Activated B cell treated with CpG ODN at 0.5 μM for 24 hours (primary cell): Measurements from ENCODE around the gene RAB4A. TPM values are rescaled to one million over a fixed set of nuclear protein-coding genes. Genes with fewer than 3 reads are reported as not detected.

Experiments used
- ATAC-seq: fragments of 200-7000 bp; cut with Tn5 transposase; one replicate; pipeline ENCODE4 v1.10.0; 2021; ENCODE audit warnings: low read depth, mild to moderate bottlenecking, moderate library complexity
- CTCF ChIA-PET: fragments of 350-600 bp; sonication (Branson Sonifier 250); formaldehyde crosslinking; loops from one replicate; lab custom pipeline; 2021; ENCODE audit warnings: antibody characterized with exemption; lab: Charles Lee
- POLR2A ChIA-PET: fragments of 350-600 bp; sonication (Branson Sonifier 250); formaldehyde crosslinking; loops from one replicate; lab custom pipeline; 2021; ENCODE audit warnings: antibody characterized with exemption; lab: Charles Lee
- DNase-seq: peaks from one replicate; pipeline ENCODE4 v3.0.0; 2022
- H3K27ac Mint-ChIP-seq: one replicate; pipeline ENCODE4 v1.8.0; 2020; ENCODE audit warnings: mixed read lengths
- H3K27me3 Mint-ChIP-seq: one replicate; pipeline ENCODE4 v1.8.0; 2021; ENCODE audit warnings: mixed read lengths
- H3K36me3 Mint-ChIP-seq: one replicate; pipeline ENCODE4 v1.8.0; 2021; ENCODE audit warnings: low read depth, mixed read lengths
- H3K4me1 Mint-ChIP-seq: one replicate; pipeline ENCODE4 v1.8.0; 2021; ENCODE audit warnings: mixed read lengths
- H3K4me3 Mint-ChIP-seq: one replicate; pipeline ENCODE4 v1.8.0; 2020; ENCODE audit warnings: mild to moderate bottlenecking, mixed read lengths
- H3K9me3 Mint-ChIP-seq: one replicate; pipeline ENCODE4 v1.8.0; 2020; ENCODE audit warnings: mixed read lengths
- CTCF ChIP-seq: fragments of 200-600 bp; IDR thresholded peaks from one replicate; pipeline ENCODE4 v1.8.0; 2022; ENCODE audit warnings: antibody characterized with exemption, mild to moderate bottlenecking
- intact Hi-C: fragments of 100-400 bp; cut with micrococcal nuclease; formaldehyde crosslinking; loops from one replicate; pipeline ENCODE4 v1.15.1; 2024
- total RNA-seq: library from RNA; stranded (reverse); gene quantifications from 2 replicates; pipeline ENCODE4 v1.2.3, GENCODE V29; 2022

RAB4A gene
- total RNA-seq, 1 donor from 2014 or later = 42.3 TPM

GRCh38 chr1:229249854-229250644 is 20.9 kb upstream of the RAB4A start:
- ChIA-PET POLR2A (no interaction called here), CTCF (no interaction called here)
- Mint-ChIP-seq H3K36me3 (no peaks in the 10 kb centered on the region), H3K27me3 (no peaks in the 10 kb centered on the region), H3K4me3 (no peak overlapping the region), H3K4me1 (peaks cover 9% of the 10 kb centered on the region), H3K9me3 (no peaks in the 10 kb centered on the region), H3K27ac (no peak overlapping the region)
- DNase-seq (no peak), ATAC-seq (no peak)
- intact Hi-C loops = no loop called here
- TF ChIP-seq CTCF = no peak

- ChIA-PET POLR2A (no interaction called here), CTCF (no interaction called here)
- Mint-ChIP-seq H3K4me1 (peaks cover 9% of the 10 kb centered on the region), H3K4me3 (no peak overlapping the region), H3K36me3 (no peaks in the 10 kb centered on the region), H3K27ac (no peak overlapping the region), H3K9me3 (no peaks in the 10 kb centered on the region), H3K27me3 (no peaks in the 10 kb centered on the region)
- ATAC-seq (no peak), DNase-seq (no peak)
- no peak for TF ChIP-seq CTCF
- intact Hi-C loops = no loop called here
Measured at GRCh38 chr1:229251185-229251584, 19.7 kb upstream of the RAB4A start.

GRCh38 chr1:229252228-229252984 is 18.5 kb upstream of the RAB4A start:
- ATAC-seq (no peak), DNase-seq (no peak)
- intact Hi-C loops = no loop called here
- Mint-ChIP-seq H3K4me1 (peaks cover 9% of the 10 kb centered on the region), H3K27ac (no peak overlapping the region), H3K36me3 (no peaks in the 10 kb centered on the region), H3K9me3 (no peaks in the 10 kb centered on the region), H3K4me3 (no peak overlapping the region), H3K27me3 (no peaks in the 10 kb centered on the region)
- no peak for TF ChIP-seq CTCF
- CTCF ChIA-PET = no interaction called here
- POLR2A ChIA-PET = no interaction called here

GRCh38 chr1:229253151-229253974 is 17.5 kb upstream of the RAB4A start:
- Mint-ChIP-seq H3K9me3 (no peaks in the 10 kb centered on the region), H3K27ac (no peak overlapping the region), H3K4me3 (no peak overlapping the region), H3K27me3 (no peaks in the 10 kb centered on the region), H3K36me3 (no peaks in the 10 kb centered on the region), H3K4me1 (peaks cover 14% of the 10 kb centered on the region)
- intact Hi-C loops = no loop called here
- ChIA-PET CTCF (interaction anchor here (1.9 to 8.5 kb wide), 3 partner anchors 26 to 589 kb away, joined by 6 to 83 read pairs (median 12); no protein-coding TSS in a partner anchor), POLR2A (interaction anchor here (2.0 kb wide), 1 partner anchor 227 kb away, joined by 11 read pairs; no protein-coding TSS in a partner anchor)
- no peak for DNase-seq
- no peak for TF ChIP-seq CTCF
- peak; percentile 28 for ATAC-seq
